ENCODE data around the gene PPP1R37. TPM values are rescaled to one million over a fixed set of nuclear protein-coding genes. Genes with fewer than 3 reads are reported as not detected.

PPP1R37 gene
- total and polyA plus RNA-seq, 2 donors (not counting 1 experiment from before 2014, with no cell fraction given), result 20.7 to 28.1 TPM

DNA sequence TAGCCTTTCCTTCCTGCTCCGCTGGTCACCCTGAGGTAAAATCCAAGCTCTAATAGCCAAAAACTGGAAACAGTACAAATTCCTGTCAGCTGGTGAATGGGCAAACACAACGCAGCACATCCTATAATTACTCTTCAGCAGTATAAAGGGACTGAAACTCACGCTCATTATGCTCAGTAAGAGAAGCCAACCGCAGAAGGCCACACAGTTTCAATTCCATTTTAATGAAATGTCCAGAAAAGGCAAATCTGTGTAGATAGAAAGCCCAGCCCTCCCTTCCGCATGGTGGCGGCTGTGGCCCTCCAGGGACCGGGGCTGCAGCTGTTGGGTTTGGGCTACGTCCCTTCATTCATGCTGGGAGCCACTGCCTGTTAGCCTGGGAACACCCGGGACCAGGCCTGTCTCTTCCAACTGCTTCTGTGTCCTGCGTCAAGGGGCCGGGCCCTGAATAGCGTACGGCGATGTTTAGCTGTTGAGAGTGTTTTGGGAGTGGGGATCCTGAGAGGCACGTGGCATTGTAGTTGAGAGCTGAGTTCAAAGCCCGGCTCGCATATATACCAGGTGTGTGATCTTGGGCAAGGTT lies 44.3 kb downstream of the PPP1R37 start:
- intact Hi-C loops (cut with micrococcal nuclease), result loop anchor here (2.0 kb wide), 1 partner anchor 16 kb away; no protein-coding TSS in a partner anchor
- ChIA-PET POLR2A (interaction anchor here (0.5 kb wide), 1 partner anchor 122 kb away, joined by 3 read pairs; no protein-coding TSS in a partner anchor), CTCF (interaction anchor here (0.7 to 1.9 kb wide), 5 partner anchors 11 to 34 kb away, joined by 3 to 6 read pairs (median 3); no protein-coding TSS in a partner anchor)
- Histone ChIP-seq H3K79me2 (ENCODE audit: control insufficient read depth, insufficient read depth, low read length) (peaks cover 64% of the 10 kb centered on the region), H3K4me2 (replicated peaks; ENCODE audit: low read depth, low read length, poor library complexity, severe bottlenecking) (peak overlapping the region; percentile 59), H3K9me3 (ENCODE audit: control extremely low read depth in 1 of 3, control insufficient read depth in 2 of 3, insufficient read depth in 1 of 3, low read length in 2 of 3) (no peaks in the 10 kb centered on the region), H2AFZ (ENCODE audit: insufficient read depth, low read depth, low read length, poor library complexity, severe bottlenecking) (no peak overlapping the region), H3K4me3 (ENCODE audit: control extremely low read depth in 1 of 5, extremely low read depth in 1 of 5, insufficient read depth in 1 of 5, low read depth in 2 of 5, low read length in 4 of 5) (peak overlapping the region in 1 of 5 experiments; percentile 29), H3K27me3 (replicated peaks in 1 of 4; ENCODE audit: control extremely low read depth in 1 of 4, control insufficient read depth in 3 of 4, insufficient read depth in 4 of 4, low read length in 3 of 4) (no peaks in the 10 kb centered on the region), H3K27ac (ENCODE audit: low read length in 2 of 2) (peak overlapping the region; percentile 18 to 28), H4K20me1 (ENCODE audit: control insufficient read depth, insufficient read depth, low read length, poor library complexity, severe bottlenecking) (peaks cover 17% of the 10 kb centered on the region), H3K9ac (ENCODE audit: low read length) (peak overlapping the region; percentile 35), H3K36me3 (replicated peaks in 1 of 2; ENCODE audit: control extremely low read depth in 1 of 2, control insufficient read depth in 1 of 2, extremely low read depth in 1 of 2, insufficient read depth in 2 of 2, low read length in 1 of 2) (peaks cover 0 to 7% of the 10 kb centered on the region in 2 experiments), H3K4me1 (ENCODE audit: control insufficient read depth in 2 of 2, insufficient read depth in 2 of 2, low read length in 2 of 2) (peaks cover 42 to 52% of the 10 kb centered on the region in 2 donors)
- peaks cover 45% of the 10 kb centered on the region for H3K4me1 Mint-ChIP-seq
- ATAC-seq (ENCODE audit: low read depth) (peak; percentile 73), DNase-seq (peak; percentile 54)
- no peaks in the 10 kb centered on the region for H3K9me3 Mint-ChIP-seq (ENCODE audit: insufficient read depth)
- WGBS (ENCODE audit: insufficient coverage), result 51% methylated on average over 14 of the region's 17 CpGs
- H3K27me3 Mint-ChIP-seq, result no peaks in the 10 kb centered on the region
- TF ChIP-seq, protein P1, sequence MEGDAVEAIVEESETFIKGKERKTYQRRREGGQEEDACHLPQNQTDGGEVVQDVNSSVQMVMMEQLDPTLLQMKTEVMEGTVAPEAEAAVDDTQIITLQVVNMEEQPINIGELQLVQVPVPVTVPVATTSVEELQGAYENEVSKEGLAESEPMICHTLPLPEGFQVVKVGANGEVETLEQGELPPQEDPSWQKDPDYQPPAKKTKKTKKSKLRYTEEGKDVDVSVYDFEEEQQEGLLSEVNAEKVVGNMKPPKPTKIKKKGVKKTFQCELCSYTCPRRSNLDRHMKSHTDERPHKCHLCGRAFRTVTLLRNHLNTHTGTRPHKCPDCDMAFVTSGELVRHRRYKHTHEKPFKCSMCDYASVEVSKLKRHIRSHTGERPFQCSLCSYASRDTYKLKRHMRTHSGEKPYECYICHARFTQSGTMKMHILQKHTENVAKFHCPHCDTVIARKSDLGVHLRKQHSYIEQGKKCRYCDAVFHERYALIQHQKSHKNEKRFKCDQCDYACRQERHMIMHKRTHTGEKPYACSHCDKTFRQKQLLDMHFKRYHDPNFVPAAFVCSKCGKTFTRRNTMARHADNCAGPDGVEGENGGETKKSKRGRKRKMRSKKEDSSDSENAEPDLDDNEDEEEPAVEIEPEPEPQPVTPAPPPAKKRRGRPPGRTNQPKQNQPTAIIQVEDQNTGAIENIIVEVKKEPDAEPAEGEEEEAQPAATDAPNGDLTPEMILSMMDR (IDR thresholded peaks at IDR 0.05), result no peak
- no peak for TF ChIP-seq EZH2 (IDR thresholded peaks at IDR 0.05; ENCODE audit: borderline replicate concordance, insufficient read depth, low read depth, low read length, poor library complexity, severe bottlenecking)
- H3K27ac Mint-ChIP-seq, result peak overlapping the region; percentile 78
- peak overlapping the region; percentile 83 for H3K4me3 Mint-ChIP-seq

DNA sequence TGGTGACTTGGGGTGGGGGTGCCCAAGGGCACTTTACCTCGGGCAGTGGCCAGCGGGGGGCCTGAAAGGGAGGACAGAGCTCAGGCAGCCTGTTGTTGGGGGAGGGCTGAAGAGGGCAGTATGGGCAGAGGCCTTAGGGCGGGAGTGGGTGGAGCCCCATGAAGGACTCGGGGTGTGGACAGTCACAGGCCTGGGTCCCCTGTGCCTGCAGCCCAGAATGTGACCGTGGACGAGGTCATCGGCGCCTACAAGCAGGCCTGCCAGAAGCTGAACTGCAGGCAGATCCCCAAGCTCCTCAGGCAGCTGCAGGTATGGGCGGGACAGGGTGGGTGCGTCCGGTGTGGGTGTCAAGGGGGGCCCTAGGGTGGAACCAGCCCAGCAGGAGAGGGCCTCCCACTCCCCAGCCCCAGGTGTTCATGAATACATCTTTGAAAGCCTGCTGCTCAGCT lies 45.3 kb downstream of the PPP1R37 start:
- no peak overlapping the region for H3K27ac Mint-ChIP-seq
- no peak overlapping the region for H3K4me3 Mint-ChIP-seq
- H3K4me1 ChIP-seq (ENCODE audit: control insufficient read depth in 2 of 2, insufficient read depth in 2 of 2, low read length in 2 of 2), result peaks cover 42 to 51% of the 10 kb centered on the region in 2 donors
- H3K4me2 ChIP-seq (replicated peaks; ENCODE audit: low read depth, low read length, poor library complexity, severe bottlenecking), result no peak overlapping the region
- no peak overlapping the region for H3K4me3 ChIP-seq (ENCODE audit: control extremely low read depth in 1 of 5, extremely low read depth in 1 of 5, insufficient read depth in 1 of 5, low read depth in 2 of 5, low read length in 4 of 5)
- 97% methylated on average over 11 of the region's 11 CpGs for WGBS (ENCODE audit: insufficient coverage)
- DNase-seq, result no peak
- H3K4me1 Mint-ChIP-seq, result peaks cover 45% of the 10 kb centered on the region
- H2AFZ ChIP-seq (ENCODE audit: insufficient read depth, low read depth, low read length, poor library complexity, severe bottlenecking), result no peak overlapping the region
- no peak for TF ChIP-seq EZH2 (IDR thresholded peaks at IDR 0.05; ENCODE audit: borderline replicate concordance, insufficient read depth, low read depth, low read length, poor library complexity, severe bottlenecking)
- TF ChIP-seq, protein P1 (IDR thresholded peaks at IDR 0.05), result no peak
- no peaks in the 10 kb centered on the region for H3K9me3 ChIP-seq (ENCODE audit: control extremely low read depth in 1 of 3, control insufficient read depth in 2 of 3, insufficient read depth in 1 of 3, low read length in 2 of 3)
- H3K27me3 ChIP-seq (replicated peaks in 1 of 4; ENCODE audit: control extremely low read depth in 1 of 4, control insufficient read depth in 3 of 4, insufficient read depth in 4 of 4, low read length in 3 of 4), result no peaks in the 10 kb centered on the region
- peaks cover 60% of the 10 kb centered on the region for H3K79me2 ChIP-seq (ENCODE audit: control insufficient read depth, insufficient read depth, low read length)
- no peaks in the 10 kb centered on the region for H3K9me3 Mint-ChIP-seq (ENCODE audit: insufficient read depth)
- intact Hi-C loops (cut with micrococcal nuclease), result no loop called here
- no peak overlapping the region for H3K9ac ChIP-seq (ENCODE audit: low read length)
- ATAC-seq (ENCODE audit: low read depth), result no peak
- H3K27ac ChIP-seq (ENCODE audit: low read length in 2 of 2), result no peak overlapping the region
- ChIA-PET POLR2A (interaction anchor here (0.7 kb wide), 1 partner anchor 141 kb away, joined by 8 read pairs; no protein-coding TSS in a partner anchor), CTCF (interaction anchor here (1.1 kb wide), 1 partner anchor 76 kb away, joined by 4 read pairs; no protein-coding TSS in a partner anchor)
- H3K36me3 ChIP-seq (replicated peaks in 1 of 2; ENCODE audit: control extremely low read depth in 1 of 2, control insufficient read depth in 1 of 2, extremely low read depth in 1 of 2, insufficient read depth in 2 of 2, low read length in 1 of 2), result peaks cover 0 to 12% of the 10 kb centered on the region in 2 experiments
- no peaks in the 10 kb centered on the region for H3K27me3 Mint-ChIP-seq
- H4K20me1 ChIP-seq (ENCODE audit: control insufficient read depth, insufficient read depth, low read length, poor library complexity, severe bottlenecking), result peaks cover 17% of the 10 kb centered on the region
